HG03039 (cell line): ENCODE results near the gene DSTN.

ENCODE experiments used
- ATAC-seq: cut with Tn5 transposase; IDR thresholded peaks from one replicate; pipeline ENCODE4 v1.9.1; 2021; ENCODE audit warnings: mild to moderate bottlenecking, moderate library complexity; ENCODE audit not compliant: unreplicated experiment

DSTN gene

DNA sequence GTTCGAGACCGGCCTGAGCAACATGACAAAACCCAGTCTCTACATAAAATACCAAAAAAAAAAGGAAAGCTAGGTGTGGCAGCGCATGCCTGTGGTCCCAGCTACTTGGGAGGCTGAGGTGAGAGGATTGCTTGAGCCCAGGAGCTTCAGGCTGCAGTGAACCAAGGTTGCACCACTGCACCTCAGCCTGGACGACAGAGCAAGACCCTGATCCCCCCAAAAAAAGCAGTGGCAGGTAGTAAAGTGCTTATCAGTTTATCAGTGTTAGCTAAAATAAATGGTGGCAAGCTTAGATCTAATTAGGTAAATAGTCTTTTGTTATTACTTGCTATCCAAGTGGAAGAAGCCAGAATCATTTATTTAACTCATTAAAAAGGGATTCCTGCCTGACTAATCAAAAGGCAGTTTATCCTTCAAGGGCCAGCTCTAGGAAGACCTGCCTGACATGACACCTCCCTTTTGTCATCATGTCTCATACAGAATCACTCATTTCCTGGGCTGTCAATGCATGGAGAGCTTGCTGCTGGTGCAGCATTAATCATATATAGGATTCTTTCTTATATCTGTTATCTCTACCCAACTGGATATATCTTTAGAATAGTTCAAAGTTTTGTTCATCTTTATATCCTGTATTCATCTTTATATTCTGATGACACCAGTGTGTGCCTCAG is 9.6 kb downstream of the DSTN start:
- no peak for ATAC-seq

DNA sequence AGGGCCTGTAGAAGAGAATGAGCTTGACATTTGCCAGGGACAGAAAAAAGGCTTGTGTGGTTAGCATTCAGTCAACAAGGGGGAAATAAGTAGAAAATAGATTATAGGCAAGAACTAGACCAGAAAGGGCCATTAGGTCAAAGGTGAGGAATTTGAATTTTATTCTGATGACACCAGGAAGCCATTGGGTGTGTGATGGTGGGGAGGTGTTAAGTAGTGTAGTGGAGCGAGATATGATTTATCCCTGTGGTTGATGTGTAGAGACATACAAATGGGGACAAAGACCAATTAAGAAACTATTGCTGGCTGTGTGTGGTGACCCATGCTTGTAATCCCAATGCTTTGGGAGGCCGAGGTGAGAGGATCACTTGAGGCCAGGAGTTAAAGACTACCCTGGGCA is 11.0 kb downstream of the DSTN start:
- no peak for ATAC-seq

DNA sequence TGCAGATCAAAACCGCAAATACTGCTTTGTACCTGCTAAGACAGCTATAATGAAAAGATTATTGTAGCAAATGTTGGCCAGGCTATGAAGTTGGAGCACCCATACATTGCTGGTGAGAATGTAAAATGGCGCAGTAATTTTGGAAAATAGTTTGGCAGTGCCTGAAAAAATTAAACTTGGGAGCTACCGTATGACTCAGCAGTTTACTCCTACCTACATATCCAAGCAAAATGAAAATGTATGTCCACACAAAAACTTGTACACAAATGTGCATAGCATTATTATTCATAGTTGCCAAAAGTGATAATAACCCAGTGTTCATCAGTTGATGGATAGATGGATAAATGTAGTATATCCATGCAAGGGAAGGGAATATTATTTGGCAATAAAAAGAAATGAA is 13.3 kb downstream of the DSTN start:
- no peak for ATAC-seq

DNA sequence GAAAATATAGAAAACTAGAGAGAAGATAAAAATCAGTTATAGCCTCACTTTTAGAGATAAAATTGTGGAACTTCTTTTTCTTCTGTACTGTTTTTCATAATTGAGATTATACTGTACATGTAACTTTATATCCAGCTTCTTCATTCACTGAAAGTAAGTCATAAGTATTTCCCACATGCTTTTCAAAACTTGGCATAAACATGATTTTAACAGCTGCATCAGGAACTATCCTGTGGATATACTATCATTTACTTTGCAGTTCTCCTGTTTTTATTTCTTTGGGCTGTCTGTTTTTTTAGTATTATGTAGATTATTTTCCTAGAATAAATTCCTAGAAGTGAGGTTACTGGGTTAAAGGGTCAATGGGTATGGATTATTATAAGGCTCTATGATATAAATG is 14.8 kb downstream of the DSTN start:
- no peak for ATAC-seq

DNA sequence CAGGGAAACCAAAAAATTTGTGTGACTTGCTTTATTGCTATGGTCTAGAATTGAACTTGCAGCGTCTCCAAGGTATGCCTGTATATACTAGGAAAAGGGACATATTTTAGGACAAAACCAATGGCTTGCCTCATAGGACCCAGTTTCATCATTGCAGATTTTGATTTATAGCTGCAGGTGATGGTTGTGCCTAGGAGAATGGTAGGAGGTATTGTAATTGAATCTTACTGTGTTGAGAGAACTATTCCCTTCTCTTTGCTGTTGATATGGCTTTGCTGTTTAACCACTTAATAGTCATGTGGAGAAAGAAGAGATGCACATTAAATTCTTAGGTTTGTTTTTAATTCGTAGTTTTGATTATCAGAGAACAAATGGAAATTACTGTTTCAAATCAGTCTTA is 16.4 kb downstream of the DSTN start:
- ATAC-seq = no peak

DNA sequence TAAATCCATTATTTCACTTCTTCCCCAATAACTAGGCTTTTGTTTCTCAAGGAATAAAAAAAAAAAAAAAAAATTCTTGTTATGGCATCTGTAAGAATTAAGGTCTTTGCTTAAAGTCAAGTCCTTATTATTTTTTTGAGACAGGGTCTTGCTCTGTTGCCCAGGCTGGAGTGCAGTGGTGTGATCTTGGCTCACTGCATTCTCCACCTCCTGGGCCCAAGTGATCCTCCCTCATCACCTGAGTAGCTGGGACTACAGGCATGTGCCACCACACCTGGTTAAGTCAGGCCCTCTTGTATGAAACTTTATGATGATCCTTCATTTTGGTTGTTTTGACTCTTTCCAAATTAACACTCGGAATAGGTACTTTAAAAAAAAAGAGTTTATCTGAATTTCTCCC is 17.3 kb downstream of the DSTN start:
- ATAC-seq = no peak

DNA sequence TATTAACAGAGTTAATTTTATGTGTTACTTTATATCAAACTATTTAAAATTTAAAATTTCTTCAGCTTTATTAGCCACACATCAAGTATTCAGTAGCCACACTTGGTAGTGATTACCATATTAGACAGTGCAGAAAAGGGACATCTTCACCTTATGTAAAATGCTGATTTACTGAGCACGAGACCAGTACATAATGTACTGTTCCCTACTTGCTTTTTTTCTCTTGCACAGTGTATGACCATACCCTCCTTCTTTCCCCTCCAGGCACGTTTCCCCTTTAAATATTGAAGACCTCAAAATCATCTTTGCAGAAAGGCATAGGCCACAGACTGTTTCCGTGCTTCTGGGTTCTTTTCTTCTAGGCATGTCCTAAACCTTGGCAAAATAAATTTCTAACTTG is 17.9 kb downstream of the DSTN start:
- ATAC-seq = no peak

DNA sequence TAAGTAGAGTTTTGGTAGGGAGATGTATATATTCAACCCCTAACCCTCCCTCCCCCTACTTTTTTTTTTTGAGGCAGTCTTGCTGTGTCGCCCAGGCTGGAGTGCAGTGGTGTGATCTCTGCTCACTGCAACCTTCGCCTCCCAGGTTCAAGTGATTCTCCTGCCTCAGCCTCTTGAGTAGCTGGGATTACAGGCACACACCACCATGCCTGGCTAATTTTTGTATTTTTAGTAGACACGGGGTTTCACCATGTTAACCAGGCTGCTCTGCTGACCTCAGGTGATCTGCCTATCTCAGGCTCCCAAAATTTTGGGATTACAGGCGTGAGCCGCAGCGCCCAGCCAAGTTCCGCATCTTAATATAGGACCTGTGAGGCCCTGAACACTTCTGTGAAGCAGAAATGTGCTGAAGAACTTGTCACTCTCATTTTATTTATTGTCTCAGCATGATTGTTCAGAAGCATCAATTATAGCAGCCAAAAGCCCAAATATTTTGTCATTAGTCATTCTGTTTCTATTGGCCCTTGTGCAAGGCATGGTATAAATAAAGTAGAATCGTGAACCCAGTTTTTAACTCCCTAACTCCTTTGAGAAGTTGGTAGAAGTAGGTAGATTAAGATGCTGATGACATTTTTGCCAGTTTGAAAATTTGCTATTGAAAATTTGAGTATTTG is 19.4 kb downstream of the DSTN start:
- ATAC-seq = no peak

DNA sequence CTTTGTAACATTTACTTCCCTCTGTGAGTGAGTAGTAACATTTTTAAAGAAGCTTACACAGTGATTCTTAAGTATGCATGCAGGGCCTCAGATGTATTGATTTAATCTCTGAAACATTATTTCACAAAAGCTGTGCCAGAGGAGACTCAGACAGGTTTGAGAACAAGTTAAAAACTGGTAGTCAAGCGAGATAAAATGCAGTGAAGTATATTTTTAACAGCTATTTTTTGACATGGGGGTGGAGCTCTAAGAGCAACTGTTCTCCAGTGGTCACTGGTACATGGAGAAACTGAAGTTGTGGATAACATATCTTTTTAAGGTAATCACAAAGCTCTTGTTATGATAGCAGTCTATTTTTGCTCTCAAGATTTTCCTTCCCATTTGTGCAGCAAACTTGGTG is 20.4 kb downstream of the DSTN start:
- ATAC-seq = no peak

DNA sequence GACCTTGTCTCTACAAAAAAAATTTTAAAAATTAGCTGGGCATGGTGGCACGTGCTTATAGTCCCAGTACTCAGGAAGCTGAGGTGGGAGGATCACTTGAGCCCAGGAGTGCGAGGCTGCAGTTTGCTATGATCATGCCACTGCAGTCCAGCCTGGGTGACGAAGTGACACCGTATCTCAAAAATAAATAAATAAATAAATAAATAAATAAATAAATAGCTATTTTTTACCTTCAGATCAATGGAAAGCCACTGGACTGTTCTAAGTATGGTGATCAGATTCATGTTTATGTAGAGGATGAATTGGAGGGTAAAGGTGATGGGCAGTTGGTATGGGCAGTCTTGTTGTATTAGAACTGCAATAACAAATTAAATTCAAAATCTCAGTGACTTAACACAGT is 24.0 kb downstream of the DSTN start:
- no peak for ATAC-seq

DNA sequence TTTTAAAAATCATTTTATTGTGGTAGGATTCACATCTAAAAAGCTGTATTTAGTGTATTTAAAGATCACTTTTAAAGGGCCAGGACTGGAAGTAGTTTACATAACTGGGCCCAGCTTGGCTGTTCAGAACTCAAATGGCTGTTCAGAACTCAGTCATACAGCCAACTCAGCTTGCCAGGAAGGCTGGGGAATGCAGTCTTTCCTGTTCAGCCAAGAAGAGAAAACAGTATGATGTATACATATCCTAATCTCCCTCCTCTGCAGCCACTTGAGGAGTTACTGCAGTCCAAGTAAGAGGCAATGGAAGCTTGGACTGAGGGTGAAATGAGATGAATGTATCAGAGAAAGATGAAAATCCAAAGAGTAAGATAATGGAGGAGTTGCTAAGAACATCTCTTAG is 24.6 kb downstream of the DSTN start:
- ATAC-seq = no peak

DNA sequence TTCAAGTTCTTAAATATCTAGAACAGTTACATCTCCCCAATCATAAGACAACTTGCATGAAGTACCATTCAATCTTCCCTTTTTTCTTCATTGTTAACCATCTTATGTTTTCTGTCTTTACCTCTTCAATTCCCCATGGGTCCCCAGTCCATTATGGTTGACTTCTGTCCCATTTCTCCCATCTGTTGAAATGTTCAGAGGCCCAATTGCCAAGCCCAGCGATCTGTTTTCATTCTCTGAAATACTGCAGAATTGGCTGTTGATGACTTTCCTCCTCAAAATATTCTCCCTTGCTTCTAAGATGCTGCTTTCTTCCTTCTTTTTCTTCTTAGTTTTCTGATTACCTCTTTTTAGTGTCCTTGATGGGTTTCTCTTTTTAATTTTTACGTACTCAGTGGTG is 26.0 kb downstream of the DSTN start:
- ATAC-seq = no peak

DNA sequence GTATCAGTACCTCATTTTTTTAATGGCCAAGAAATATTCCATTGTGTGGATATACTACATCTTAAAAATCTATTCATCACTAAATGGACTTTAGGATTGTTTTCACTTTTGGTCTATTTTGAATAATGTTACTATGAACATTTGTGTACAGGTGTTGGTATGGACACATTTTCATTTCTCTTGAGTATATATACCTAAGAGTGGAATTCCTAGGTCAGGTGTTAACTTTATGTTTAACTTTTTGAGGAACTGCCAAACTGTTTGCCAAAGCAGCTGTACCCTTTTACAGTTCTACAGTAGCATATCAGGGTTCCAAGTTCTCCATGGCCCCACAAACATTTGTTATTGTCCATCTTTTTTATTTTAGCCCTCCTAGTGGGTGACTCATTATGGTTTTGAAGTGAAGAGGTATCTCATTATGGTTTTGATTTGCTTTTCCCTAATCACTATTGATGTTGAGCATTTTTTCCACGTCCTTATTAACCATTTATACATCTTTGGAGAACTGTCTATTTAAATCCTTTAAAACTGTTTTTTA is 28.2 kb downstream of the DSTN start:
- no peak for ATAC-seq

DNA sequence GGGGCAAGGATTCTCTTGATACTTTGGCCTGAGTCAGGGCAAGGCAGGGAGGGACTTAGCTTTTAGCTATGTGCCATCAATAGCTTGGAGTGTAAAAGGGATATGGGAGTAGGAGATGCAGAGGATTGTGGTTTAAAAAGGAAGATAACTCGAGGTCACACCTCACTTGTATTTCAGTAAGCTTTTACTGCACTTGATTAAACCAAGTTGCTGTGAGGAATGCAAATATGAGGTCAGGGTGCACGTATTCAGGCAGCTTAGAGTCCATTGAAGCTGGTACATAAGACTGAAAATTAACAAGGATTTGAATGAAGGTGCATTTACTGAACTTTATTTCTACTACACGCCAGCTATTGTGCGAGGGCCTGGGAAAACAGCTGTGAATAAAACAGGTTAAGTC is 32.1 kb downstream of the DSTN start:
- ATAC-seq = no peak

DNA sequence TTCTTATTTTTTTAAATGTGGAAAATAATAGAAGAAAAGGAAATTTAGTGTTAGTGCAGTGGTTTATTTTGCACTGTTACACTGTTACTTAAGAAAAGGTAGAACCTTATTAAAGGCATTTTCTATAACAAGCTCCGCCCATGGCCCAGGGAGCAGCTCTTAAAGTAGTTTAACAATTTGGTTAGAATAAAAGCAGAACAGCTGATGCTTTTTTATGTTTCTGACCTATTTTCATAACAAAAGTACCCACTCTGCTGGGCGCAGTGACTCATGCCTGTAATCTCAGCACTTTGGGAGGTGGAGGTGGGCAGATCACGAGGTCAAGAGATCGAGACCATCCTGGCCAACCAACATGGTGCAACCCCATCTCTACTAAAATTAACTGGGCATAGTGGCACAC is 32.6 kb downstream of the DSTN start:
- ATAC-seq = no peak

DNA sequence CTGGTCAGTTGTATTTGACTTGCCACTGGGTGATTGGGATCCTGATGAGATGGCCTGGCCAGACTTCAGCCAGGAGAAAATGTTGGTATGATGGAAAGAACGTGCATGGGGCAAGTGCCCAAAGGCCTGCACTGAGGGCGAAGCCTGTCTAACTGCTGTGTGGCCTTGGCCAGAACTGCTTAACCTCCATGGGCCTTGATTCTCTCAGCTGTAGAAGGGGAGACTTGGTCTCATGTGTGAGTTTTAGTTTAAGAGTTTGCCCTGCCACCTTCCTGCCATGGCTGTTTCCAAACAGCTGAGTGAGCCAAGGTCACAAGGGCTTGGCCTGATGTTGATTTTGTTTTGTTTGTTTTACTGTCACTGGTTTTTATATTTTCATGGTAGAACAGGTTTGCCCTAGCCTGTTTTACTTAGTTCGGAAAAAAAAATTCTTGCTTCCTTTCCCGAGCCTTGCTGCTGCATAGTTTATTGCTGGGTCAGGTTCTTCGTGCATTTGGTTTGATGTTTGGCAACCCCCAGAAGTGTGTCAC is 35.3 kb downstream of the DSTN start:
- no peak for ATAC-seq

DNA sequence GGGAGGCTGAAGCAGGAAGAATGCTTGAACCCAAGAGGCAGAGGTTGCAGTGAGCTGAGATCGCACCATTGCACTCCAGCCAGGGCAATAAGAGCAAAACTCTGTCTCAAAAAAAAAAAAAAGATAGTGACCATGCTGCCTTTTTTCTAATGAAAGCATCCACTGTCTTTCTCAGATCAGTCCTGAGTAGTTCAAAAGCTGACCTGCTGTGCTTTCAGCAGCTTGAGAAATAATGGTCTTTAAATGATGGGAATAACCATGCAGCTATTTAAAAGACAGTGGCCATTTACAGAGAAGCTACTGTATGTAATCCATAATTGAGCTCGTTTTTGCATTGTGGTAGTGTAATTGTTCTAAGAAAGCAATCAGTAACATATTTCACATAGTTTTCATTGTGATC is 36.1 kb downstream of the DSTN start:
- no peak for ATAC-seq

DNA sequence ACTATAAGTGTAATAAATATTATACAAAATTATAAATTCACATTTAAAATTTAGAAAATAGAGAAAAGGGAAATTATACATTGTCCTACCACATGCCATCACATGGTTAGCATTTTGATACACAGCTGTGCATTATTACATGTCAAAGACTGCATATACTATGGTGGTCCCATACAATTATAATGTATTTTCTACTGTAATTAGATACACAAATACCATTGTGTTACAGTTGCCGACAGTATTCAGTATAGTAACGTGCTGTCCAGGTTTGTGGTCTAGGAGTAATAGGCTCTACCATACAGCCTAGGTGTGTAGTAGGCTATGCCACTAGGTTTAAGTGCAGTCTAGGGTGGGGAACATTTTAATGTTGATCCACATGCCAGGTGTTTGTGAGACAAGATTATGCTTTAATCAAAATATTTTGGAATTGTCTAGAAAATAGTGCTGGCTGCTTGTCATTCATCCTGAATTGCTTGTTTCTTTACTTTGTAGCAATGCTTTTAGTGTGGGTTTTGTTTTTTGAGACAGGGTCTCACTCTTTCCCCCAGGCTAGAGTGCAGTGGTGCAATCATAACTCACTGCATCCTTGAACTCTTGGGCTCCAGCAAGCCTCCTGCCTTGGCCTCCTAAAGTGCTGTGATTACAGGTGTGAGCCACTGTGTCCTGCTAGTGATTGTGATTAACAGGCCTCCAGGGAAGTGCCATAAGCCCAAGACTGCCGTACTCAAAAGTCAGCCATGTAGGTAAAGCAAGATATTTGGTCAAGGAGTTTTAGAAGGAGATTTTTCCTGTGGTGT is 39.0 kb downstream of the DSTN start:
- ATAC-seq = no peak

DNA sequence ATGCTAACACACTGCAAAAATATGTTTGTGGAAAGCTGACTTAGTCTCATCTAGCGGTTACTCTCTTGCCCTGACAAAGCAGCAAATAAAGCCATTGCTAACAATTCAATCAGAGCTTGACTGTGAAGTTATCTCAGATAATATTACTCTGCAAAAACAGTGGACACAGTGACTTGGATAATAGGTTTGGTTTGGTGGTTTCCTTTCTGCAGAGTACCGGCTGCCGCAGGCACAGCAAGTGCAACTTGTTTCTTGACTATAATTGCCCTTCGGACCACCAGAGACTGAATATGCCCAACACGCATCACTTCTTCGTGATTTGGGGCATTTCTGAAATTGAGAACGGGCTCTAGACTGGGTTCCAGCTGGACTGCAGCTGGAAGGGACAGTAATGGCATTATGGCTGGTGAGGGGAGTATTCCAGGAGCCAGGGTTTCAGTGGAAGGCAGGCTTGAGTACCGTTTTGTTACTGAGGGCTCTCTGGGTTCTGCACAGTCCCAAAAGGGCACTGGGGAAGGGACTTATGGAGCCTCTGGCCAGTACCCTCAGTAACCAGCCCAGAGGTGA is 40.0 kb downstream of the DSTN start:
- ATAC-seq = no peak

DNA sequence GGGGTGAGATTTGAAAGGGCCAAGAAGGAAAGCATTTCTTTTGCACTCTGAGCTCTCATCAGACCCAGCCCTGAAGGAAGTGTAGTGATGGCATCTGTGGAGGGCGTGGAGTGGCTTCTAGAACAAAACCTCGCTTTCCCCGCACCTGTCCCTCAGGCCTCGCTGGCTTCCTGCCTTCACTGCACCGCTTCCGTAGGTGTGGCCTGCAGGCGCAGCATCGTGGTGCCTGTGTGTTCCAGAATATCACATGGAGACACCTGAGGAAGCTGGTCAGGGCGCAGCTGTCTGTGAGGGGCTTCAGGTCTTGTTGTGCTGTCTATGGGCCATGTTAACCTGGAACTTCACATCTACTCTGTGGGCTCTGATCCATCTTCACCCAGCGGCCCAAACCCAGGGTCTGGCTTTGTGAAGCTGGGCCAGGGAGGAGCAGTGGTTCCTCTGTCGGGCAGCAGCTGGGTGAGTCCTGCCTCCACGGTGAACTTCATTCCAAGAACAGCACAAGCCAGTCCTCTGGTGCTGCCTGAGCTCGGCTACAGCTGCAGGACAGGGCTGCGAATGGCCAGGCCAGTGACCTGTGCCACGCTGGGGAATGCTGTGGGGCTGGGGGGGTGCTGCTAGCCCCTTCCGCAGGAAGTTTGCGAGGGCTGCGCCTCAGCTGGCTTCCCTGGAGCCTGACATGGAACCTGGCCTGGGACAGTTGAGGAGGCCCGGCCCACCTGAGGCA is 40.9 kb downstream of the DSTN start:
- no peak for ATAC-seq

DNA sequence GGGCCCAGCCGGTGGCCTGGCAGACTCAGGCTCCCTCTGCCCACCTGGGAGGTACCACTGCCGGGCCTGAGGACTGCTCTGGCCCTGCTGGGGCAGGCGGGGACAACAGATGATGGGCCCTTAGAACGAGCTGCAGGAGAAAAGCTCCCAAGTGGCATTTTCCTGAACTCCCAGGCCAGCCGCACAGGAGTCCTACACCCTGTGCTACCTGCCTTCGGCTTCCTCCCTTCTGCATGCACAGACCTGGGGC is 41.3 kb downstream of the DSTN start:
- no peak for ATAC-seq
